NCI-H510A treated with DMSO at 0.1 percent for 48 hours (cell line): ENCODE results near the gene TNFRSF25.
A peak's percentile ranks its signal among the peaks of the same experiment; 100 is the strongest.

Experiments used
- DNase-seq: peaks from one replicate; lab custom pipeline; 2025; lab: John Stamatoyannopoulos, UW

Gene TNFRSF25, protein sequence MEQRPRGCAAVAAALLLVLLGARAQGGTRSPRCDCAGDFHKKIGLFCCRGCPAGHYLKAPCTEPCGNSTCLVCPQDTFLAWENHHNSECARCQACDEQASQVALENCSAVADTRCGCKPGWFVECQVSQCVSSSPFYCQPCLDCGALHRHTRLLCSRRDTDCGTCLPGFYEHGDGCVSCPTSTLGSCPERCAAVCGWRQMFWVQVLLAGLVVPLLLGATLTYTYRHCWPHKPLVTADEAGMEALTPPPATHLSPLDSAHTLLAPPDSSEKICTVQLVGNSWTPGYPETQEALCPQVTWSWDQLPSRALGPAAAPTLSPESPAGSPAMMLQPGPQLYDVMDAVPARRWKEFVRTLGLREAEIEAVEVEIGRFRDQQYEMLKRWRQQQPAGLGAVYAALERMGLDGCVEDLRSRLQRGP

DNA sequence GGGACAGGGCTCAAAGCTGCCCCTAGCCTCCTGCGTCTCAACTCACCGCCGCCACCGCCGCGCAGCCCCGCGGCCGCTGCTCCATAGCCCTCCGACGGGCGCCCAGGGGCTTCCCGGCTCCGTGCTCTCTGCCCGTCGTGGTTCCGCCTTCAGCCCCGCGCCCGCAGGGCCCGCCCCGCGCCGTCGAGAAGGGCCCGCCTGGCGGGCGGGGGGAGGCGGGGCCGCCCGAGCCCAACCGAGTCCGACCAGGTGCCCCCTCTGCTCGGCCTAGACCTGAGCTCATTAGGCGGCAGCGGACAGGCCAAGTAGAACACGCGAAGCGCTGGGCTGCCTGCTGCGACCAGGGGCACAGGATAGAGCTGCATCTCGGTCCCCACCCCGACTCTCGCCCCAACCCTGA is at the start of gene TNFRSF25:
TSS of gene TNFRSF25 (minus strand) at position 151 of the 400 bp plus-strand sequence. CDS start at position 85, 66 bp downstream.
- DNase-seq: peak; percentile 77

DNA sequence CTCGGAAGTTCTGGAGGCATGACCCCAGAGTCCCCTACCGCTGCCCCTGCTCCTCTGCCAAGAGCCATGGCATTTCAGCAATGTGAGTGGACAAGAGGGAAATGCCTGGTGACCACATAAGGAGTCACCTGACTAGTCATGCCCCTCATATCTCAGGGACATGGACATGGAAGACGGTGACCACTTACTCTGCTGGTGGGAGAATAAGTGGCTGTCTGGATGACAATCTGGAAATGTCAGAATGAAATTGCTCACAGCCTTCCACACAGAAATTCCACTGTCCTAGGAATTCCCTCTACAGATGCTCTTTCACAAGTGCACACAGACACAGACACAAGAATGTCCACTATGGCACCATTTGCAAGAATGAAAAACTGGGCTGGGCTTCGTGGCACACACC is 49.8 kb upstream of the TNFRSF25 start:
- DNase-seq: no peak

DNA sequence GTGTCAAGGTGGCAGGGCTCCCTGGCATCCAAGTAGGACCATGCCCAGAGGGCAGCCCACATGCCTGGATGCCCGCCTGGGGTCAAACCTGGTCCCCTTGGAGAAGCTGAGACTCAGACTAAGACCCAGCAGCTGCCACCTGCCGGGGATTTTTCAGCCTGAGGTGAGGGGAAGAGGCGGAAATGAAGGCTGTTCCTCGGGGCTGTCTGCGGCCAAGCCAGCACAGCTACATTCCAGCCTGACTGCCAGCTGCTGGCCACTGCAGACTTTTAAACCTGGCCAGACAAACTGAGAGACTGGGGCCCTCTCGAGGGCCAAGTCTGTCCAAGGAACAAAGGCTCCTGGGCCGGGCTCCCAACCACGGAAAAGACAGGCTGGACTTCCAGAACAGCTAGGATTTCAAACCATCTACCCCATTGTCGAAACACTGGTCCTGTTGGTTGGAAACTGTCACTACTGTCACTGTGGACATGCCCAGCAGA is 47.4 kb upstream of the TNFRSF25 start:
- DNase-seq: no peak

DNA sequence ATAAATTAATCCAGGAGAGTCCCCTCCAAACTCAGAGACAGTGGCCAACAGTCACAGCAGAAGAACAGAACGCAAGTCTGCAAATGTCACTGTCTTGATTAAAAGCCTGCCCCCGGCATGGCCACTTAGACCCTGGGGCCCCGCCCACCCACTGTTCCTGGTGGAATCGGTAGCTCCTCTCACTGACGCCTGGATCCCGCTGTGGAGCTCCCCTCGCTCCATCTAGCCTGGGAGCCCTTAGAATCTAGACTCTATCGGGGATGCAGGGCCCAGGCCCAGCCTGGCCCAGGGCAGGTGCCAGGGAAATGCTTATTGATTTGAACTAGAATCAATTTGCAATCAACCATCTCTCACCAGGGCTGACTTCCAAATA is 46.9 kb upstream of the TNFRSF25 start:
- DNase-seq: no peak

DNA sequence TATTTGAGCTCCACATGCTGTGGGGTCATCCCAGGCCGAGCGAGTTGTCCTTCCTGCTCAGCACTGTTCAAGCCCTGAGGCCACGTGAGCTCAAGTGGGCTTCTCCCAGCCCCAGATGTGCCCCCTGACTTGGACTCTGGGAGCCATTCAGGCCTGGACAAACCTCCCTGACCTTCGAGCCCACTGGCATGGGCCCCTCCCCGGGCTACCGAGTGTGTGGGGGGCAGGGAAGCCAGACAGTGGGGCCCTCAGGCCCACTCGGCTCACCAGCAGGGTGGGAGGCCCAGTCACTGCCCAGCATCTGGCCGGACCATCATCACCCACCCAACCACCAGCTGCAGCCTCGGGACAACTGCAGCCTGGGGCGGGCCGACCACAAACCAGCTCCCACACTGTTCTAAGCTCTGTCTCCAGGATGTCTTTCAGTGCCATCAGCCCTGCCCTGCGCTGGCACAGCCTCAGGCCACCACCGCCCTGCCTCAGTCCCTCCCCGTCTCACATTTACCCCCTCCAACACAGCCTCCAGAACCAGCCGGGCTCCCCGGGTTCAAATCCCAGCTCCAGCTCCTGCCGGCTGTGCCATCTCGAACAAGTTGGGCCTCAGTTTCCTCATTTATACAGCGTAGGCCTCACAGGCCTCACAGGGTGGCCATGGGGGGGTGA is 46.4 kb upstream of the TNFRSF25 start:
- no peak for DNase-seq

DNA sequence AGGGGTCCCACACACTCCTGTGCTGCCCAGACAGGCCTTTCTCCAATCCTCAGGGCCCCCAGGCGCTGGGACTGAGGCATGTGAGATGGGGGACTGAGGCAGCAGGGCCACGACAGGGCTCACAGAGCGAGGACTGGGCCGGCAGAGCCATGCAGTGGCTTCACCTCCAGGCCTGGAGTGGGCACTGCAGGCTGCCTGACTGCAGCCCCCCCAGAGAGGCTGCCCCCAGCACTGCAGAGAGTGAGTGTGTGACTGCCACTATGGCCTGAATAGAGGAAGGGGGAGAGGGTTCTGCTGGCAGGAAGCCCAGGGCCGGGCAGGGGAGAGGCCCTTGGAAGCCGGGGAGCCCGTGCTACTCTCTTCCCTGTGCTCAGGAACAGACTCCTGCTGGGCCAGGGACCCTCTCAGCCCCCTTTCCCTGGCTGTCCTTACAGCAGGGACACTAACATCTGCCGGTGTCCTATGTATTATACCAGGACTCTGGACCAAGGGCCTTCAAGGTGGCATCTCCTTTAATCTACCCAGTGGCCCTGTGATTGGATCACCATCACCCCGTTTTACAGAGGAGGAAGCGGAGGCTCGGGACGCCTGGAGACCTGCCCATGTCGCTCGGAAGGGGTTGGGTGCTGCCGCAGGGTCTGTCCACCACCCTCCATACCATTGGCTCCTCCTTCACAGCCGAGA is 45.7 kb upstream of the TNFRSF25 start:
- DNase-seq: no peak

DNA sequence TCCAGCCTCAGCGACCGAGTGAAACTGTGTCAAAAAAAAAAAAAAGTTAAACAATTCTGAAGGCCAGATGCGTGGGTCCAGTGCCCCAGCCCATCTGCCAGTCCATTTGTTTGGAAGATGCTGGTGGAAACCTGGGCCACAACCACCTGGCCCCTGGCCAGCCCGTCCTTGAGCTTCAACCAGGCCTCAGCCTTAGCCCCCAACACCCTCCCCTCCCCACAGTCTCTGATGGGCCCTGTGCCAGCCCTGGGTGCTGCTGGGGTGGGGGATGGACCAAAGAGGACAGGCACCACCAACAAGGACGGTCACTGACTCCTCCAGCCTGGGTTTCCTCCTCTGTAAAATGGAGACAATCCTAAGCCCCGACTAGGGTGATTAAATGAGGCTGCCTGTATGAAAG is 45.1 kb upstream of the TNFRSF25 start:
- no peak for DNase-seq

DNA sequence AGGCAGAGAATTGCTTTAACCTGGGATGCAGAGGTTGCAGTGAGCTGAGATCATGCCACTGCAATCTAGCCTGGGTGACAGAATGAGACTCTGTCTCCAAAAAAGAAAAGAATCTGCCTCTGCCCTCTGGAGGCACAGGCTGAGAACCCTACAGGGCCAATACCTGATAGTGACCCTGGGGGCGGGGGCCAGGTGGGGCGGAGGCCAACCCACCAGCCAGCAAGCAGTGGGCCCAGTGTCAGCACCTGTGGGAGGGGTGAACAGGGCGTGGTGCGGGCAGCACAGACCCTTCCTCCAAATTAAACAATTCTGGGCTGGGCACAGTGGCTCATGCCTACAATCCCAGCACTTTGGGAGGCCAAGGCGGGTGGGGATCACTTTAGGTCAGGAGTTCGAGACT is 44.5 kb upstream of the TNFRSF25 start:
- DNase-seq: no peak

DNA sequence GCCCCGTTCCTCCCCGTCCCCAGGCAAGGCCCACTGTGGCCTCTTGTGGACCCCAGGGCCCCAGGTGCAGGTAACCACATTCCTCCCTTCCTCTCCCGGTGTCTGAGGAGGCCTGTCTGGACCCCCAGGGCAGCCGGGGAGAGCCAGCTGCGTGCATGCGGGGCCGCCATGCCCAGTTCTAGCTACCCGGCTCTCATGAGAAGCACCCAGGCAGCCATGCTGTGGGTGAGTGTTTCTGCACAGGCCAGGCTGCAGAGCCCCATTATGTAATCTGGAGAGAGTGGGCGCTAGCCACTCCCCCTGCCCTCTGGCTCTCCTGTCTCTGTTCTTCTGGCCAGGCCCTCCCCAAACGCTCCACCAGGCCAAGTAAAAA is 43.9 kb upstream of the TNFRSF25 start:
- no peak for DNase-seq

DNA sequence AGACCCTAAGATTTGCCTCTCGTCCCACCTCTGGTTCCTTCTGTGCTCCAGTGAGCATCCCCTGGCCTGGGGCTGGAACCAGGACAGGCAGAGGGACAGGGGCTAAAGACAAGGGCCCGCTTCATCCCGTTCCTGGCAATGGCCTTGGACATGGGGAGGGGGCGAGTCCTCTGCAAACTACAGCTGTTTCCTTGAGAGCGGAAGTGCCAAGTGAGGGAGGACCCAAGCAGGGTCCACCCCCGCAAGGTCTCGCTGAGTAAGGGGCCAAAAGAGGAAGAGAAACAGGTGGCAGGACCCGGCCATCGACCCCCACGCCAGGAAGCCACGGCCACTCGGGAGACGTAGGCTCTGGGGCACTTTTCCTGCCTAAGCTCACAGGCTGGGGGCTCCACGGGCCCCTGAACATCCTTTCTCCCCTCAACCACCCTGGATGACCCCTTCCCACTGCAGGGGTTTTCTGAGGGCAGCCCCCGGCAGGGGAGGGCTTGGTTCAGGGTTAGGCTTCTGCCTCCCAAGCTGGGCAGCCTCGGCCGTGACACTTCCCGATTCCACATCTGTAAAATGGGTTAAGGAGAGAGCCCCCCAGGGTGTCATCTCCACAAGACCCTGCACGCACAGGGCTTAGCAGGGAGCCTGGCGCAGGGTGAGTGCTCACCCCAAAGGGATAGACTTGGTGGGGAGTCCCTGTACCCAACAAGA is 43.4 kb upstream of the TNFRSF25 start:
- DNase-seq: no peak

DNA sequence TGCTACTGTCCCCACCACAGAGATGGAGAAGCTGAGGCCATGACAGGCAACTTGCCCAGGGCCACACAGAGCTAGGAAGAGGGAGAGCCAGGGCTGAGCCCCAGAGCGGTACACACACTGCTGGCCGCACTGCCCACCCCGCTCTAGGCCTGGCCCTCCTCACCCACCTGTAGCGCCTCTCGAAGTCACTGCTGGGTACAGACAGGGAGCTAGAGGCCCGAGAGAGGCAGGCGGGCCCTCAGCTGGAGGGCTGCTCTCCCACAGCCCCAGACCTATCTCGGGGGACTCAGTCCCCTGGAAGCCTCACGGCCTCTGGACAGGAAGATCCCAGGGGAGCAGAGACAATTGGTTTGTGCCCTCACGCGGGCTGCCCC is 42.8 kb upstream of the TNFRSF25 start:
- DNase-seq: no peak

DNA sequence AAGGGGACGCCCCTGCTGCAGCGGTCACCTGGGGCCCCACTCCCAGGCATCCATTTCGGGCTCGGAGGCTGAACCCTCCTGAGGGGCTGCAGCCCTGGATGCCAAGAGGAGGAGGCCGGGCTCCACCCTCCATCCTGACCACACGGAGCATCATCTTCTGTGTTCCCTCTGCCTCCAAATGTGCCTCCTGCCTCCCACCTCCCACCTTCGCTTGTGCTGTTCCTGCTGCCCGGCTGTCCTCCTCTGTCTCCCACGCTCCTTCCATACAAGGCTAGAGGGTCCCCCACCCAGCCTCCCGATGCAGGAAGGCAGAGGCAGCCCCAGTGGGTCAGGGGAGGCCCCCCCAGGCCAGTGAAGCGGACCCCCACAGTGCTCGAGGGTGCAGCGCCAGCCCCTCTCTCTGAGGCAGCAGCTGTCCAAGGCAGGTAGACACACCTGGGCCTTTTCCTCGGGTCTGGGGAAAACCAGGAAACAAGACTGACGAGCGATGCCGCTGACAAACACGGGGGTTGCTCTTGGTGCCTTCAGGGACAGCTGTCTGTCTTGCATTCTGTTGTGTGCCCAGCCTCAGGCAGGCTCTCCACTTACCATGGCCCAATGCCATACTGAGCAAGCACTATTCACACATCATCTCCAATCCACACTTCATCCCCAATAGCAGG is 42.3 kb upstream of the TNFRSF25 start:
- DNase-seq: no peak

DNA sequence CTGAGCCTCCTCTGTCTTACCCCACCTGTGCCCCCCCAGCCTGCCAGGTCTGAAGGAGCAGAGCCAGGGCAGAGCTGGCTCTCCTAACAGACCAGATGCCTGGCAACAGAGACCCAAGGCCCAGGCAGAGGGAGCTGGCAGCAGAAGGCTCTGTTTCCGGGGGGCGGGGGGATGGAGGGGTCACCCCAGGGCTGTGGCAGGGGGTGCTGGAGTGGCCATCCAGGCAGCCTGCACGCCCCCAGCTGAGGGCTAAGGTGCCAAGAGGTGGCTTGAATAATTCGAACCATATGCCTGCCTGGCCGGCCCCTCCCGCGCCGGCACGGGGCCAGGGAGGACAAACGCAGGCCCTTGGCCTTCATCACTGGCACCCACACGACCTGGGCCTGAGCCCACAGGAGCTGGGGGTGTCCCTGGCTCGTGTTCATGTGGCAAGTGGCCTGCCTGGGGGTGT is 41.5 kb upstream of the TNFRSF25 start:
- DNase-seq: no peak

DNA sequence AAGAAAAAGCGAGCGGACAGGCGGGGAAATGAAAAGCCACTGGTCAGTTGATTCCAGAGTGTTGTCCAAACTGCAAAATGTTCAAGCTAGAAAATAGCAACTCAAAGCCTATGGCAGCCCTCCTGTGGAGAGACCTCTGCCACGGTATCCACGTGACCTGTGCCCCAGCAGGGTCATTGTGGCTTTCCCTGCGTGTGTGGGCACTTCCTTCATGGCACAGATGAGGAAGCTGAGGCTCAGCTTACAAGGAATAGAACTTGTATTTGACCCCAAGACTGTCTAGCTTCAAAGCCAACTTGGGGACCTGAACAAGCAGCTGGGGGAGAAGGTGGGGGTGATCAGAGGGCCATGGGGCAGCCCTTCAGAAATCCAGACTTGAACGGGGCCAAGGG is 41.1 kb upstream of the TNFRSF25 start:
- no peak for DNase-seq

DNA sequence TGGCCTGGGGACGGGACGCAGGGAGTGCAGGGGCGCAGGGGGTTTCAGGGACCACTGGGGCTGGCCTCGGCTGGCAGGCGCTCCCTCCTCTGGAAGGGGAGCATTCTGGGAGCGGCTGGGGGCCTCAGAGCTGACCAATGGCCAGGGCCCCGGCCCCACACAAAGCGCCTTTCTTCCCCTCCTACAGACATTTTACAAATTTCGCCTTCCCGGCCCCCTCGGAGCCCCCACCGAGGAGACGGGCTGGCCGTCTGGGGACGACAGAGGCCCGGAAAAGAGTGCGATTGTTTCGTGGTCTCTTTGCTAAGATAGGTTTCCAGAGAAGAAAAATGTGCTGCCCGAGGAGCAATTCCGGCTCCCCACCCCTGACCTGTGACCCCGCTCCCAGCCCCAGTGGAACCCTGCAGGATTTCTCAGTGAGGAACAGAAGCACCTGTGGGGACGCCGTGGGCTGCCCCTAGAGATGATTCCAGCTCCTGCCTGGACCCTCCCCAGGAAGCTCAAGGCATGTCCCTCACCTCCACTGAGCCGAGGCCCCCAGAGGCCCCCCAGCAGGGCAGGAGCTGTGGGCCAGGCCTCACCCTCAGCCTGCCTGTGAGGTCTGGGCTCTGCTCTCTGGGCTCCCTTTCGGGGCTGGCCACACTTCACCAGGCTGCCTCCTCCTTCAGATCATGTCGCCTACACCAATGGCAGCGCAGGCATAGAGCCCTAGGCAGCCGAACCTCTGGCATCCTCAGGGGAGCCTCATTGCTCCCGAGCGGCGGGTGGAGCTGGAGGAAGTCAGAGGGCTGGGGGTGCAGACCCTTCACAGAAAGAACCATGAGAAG is 40.5 kb upstream of the TNFRSF25 start:
- no peak for DNase-seq

DNA sequence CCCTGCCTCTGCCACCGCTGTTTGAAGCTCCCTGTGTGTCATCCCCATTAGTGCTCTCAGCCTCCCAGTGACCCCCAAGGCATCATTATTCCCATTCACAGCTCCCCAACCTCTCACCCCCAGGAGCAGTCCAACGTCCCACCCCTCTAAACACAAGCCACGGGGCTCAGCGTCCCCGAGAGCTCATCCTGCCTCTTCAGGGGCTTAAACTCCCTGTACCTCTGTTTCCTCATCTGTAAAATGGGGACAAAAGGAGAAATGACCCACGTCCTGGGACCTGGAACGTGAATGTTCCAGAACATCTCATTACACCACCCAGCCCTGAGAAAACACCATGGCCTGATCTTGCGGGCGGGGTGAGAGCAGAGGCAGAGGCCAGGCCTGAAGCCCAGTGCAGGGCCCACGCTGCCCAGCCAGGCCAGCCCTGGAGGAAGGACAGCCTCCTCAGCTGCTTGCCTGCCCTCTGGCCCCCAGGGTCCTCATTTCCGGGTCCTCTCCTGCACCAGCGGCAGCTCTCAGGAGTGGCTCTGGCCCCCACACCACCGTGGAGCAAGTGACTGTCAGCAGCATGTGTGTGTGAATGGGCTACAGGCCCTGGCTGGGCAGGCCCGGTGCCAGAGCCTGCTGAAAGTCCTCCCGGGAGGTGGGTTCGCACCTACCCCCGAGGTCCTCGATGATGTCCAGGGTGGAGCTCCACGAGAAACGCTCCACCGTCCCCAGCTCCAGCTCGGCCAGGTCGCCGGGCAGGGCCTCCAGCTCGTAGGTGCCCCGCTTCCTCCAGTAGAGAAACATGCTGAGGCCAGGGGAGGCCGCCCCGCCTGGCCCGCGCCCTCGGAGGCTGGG is 39.6 kb upstream of the TNFRSF25 start:
- DNase-seq: no peak

DNA sequence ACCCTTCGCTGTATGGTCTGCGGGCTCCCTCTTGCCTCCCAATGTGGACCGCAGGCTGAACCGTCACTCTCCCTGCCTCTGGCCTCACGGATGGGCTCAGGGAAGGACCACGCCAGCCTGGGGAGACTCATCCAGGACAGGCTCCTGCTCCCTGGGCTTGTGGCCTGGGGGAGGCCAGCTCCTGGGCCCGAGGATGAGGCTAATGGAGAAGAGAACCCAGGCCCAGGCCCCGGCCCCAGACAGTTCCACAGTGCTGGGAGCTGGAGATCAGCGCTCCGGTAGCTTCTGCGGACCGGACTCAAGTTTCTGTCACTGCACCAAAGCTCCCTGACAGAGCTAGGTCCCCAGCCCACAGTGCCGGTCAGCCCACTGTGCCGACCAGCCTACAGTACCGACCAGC is 38.9 kb upstream of the TNFRSF25 start:
- DNase-seq: no peak

DNA sequence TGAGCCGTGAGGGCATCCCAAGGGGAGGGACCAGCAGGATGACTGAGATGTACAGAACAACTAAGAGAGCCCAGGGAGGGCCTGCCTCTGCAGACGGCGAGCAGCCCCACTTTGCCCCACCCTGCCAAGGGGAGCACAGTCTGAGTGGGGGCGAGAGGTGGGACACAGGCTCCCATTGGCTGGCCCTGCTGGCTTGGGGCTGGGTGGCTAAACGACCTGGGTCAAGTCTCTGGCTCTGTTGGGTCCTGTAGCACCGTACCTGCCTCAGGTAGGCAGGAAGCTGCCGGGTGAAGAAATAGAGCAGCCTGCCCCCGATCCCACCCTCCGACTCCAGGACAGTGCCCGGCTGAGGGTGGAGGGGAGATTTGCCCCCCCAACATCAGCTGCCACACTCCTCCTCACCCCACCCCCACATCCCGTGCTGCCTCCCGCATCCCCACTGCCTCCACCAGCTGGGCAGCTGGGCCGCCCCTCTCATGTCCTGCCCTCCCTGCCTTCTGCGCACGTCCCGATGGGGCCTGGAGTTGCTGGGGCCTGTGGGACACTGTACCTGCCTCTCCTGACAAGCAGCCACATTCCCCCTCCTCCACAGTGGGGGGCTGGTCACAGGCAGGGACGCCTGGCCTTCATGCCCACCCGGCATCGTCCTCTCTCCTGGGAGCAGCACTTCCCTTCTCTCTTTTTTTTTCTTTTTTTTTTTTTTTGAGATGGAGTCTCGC is 38.1 kb upstream of the TNFRSF25 start:
- DNase-seq: no peak
